T-helper 2 cell treated with Interferon-gamma antibody and Interleukin-4, amounts not matched to agents 100 ng/mL and 5 ng/mL, for 36 hours (primary cell): ENCODE results near the gene TYW1. TPM values are rescaled to one million over a fixed set of nuclear protein-coding genes. Genes with fewer than 3 reads are reported as not detected.
"Not testable (repeated sequence)": the region's sequence is repeated elsewhere in the genome, so short reads cannot be mapped to it uniquely, and the experiment has no call there.

Experiments used
- intact Hi-C: fragments of 100-400 bp; cut with micrococcal nuclease; formaldehyde crosslinking; loops from one replicate; pipeline ENCODE4 v1.15.1; 2023
- total RNA-seq: library from RNA; stranded (reverse); gene quantifications from 2 replicates; pipeline ENCODE4 v1.2.3, GENCODE V29; 2022

TYW1 gene
- total RNA-seq, 1 donor from 2014 or later, result 19.5 TPM

DNA sequence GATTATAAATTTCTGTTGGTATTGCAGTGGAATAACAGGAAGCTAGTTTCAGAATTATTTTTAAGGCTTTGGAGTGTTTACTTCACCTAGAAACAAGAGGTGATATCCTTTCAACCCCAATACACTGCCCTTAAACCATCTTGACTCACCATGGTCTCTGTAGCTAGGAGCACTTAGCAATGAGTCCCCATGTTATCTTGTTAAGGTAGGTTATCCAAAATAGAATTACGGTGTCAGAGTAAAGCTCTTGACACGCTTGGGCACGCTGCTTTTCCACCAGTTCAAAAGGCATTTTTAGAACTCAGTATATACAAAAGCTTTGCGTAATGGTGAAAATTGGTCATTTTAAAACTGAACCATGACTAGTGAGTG lies 46.9 kb downstream of the TYW1 start:
- intact Hi-C loops, result not testable (repeated sequence)

- intact Hi-C loops, result no loop called here
Observed at GRCh38 chr7:67045496-67045995, 48.9 kb downstream of the TYW1 start.

DNA sequence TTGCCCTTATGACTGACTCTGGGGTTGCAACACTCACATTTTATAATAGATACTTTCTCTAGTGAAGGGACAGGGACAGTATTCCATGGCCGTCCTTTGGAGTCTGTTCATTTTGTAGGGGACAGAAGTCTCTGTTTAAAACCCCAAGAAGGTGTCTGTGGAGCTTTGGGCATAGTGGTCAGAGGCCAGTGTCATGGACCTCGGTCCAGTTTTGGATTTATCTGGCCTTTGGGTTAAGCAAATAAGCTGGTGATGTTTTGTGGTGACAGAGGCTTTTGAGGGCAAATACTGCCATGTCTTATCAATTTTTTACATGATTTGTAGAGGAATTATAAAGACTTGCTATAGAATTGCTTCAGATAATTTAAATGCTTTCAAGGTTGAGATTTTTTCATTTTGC lies 50.2 kb downstream of the TYW1 start:
- intact Hi-C loops, result not testable (repeated sequence)

DNA sequence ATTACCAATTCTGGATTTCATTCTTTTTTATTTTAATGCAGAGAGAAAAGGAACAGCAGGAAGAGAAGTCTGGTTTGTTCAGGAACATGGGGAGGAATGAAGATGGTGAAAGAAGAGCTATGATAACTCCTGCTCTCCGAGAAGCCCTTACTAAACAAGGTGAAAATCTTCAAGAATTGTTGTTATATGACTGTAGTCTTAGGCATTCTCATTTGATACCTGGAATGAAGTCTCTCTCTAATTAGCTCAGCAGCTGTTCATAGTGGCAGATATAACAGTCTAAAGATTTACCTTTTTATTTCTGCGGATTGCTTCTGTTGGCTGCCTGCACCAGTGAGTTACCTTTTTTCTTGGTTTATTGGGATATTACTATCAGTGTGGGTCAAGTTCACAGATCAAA lies 53.3 kb downstream of the TYW1 start:
- intact Hi-C loops, result not testable (repeated sequence)

DNA sequence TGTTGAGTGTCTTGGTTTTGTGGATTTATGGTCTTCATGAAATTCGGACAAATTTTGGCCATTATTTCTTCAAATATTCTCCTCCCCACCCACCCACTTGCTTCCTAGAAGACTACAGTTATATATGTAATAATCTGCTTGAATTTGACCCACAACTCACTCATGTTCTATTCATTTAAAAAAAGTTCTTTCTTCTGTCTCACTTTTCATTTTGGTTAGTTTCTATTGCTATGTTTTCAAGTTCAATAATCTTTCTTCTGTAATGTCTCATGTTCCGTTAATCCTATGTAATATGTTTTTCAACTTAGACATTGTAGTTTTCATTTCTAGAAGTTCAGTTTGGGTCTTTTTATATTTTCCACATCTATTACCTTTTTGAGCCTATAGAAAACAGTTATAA lies 55.5 kb downstream of the TYW1 start:
- intact Hi-C loops, result not testable (repeated sequence)

- intact Hi-C loops, result no loop called here
Observed at GRCh38 chr7:67056683-67057082, 60.0 kb downstream of the TYW1 start.

DNA sequence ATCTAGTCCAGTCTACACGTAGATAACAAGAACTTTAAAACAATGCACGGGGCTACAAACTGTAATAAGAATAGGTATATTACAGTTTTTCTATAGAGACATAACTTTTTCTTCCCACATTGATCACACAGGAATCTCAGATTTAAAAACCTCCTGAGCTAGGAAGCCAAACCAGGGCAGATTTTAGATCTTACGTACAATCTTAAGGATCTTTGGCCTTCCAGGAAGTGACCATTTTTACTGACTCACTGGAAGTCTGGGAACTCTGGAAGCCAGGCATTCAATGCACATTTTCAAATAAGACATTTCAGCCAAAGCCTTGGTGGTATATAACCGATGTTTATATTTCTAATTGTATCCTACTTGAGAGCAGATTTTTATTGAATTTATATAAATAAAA lies 64.7 kb downstream of the TYW1 start:
- intact Hi-C loops, result not testable (repeated sequence)

DNA sequence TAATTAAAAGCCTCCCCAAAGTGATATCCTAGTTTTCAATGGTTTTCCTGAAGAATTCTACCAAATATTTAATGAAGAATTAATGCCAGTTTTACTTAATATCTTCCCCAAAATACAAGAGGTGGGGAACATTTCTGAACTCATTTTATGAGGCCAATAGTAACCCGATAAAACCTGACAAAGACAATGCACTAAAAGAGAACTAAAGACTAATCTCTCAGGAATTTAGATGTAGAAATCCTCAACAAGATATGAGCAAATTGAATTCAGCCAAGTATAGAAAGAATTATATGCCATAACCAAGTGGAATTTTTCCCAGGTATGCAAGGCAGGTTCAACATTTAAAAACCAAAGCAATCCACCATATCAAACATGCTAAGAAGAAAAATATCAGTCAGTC lies 66.2 kb downstream of the TYW1 start:
- intact Hi-C loops, result not testable (repeated sequence)

- intact Hi-C loops, result not testable (repeated sequence)
Observed at GRCh38 chr7:67066950-67067622, 70.5 kb downstream of the TYW1 start.

- intact Hi-C loops, result not testable (repeated sequence)
Observed at GRCh38 chr7:67076120-67076519, 79.5 kb downstream of the TYW1 start.

DNA sequence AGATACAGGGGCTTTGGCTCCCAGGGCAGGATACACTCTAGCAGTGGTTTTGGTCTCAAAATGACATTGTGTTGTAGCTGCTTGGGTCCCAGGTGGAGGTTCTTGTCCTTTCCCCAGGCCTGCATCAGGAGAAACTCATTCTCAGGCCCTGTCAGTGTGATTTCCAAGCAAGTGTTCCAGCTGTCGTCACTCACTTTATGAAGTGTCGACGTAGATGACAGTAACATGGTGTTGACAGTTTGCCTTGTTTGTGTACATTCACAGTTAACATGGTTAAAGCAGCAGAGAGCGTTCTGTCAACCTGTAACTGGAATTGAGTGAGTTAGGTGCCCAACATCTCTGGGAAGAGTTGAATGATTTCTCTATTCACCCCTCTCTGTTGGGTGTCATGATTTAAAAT lies 86.2 kb downstream of the TYW1 start:
- intact Hi-C loops, result not testable (repeated sequence)

DNA sequence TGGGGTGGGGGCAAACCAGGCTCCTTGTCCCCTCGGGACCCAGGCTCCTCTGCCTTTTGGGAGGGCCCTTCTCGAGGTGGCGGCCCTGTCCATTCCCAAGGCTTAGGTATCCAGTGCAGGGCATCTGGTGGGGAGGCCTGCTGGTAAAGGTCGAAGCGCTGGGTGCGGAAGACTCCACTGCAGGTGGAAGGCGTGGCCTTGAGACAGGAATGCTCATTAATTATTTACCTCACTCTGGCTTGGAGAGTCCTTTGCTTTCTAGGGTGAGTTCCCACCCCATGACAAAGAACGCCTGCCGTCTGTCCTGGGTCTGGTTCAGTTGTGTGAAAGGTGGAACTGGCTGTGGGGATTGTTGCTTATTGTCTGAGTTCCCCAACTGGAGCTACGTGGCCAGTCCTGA lies 92.6 kb downstream of the TYW1 start:
- intact Hi-C loops, result not testable (repeated sequence)

- intact Hi-C loops, result not testable (repeated sequence)
Observed at GRCh38 chr7:67091053-67091452, 94.4 kb downstream of the TYW1 start.

DNA sequence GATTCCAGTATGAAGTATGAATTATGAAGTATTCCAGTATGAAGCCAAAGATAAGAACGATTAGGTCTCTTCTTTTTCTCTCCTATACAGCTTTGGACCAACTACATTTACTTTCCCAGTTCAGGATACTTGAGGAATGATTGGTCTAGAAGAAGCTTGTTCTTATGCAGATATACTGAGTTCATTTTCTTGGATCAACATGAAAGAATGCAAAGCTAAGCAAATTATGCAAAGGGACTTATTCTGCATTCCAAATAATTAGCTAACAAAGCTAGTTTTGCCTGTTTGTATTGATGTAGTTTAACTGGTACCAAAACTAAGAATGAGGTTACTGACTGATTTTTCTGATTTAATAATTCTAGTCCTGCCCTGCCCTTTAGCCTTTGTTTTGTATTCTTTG lies 101.4 kb downstream of the TYW1 start:
- intact Hi-C loops, result not testable (repeated sequence)

GRCh38 chr7:67099406-67099805 lies 102.8 kb downstream of the TYW1 start:
- intact Hi-C loops, result not testable (repeated sequence)

DNA sequence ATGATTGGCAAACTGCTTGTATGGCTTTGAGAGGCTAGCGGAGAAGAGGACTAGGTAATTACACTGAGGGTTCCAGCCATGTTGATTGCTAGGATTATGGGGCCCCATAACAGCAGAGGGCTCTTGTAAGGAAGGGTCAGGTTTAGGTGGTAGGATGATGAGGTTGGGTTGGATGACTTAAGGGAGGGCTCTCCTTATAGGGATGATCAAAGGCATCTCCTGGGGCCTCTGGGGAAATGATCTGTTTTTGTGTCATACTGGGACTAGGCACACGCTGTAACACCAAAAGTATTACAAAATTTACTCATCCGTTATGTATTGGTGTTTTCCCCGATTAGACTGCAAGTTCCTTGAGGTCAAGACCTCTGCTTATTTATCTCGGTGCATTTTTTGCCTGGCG lies 103.4 kb downstream of the TYW1 start:
- intact Hi-C loops, result not testable (repeated sequence)

DNA sequence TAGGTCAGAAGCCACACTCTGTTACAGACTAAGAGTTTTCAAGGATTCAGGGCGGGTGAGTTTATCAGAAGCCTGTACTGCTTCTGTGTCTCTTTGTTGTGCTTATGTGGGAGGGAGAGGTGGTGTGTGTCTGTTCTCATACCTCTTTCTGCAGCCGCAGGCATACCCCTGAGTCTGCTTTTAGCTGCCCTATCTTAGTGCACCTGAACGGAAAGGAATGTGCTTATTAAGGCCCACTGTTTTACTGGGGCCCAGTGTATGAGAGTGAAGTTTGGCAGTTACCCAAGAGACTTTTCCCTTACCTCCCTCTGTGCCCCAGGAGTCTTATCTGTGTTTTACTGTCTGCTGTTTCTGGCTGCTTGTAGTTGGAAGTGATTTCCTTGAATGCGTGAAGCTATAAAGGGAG lies 104.3 kb downstream of the TYW1 start:
- intact Hi-C loops, result no loop called here

DNA sequence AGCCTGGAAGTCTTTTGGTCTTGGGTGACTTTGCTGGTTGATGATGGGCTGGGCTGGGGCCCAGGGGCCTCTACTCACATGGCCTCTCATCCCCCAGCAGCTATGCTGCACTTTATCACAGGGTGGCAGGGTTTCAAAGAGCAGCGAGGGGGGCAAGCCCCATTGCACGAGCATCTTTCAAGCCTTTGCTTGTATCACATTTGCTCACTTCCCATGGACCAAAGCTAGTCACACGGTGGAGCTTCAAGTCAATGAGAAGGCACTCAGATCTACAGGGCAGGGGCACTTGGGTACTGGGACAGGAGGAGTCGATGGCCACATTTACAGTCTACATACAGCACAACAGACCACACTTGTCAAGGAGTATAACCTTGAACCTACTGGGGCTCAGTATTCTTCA lies 108.3 kb downstream of the TYW1 start:
- intact Hi-C loops, result not testable (repeated sequence)

DNA sequence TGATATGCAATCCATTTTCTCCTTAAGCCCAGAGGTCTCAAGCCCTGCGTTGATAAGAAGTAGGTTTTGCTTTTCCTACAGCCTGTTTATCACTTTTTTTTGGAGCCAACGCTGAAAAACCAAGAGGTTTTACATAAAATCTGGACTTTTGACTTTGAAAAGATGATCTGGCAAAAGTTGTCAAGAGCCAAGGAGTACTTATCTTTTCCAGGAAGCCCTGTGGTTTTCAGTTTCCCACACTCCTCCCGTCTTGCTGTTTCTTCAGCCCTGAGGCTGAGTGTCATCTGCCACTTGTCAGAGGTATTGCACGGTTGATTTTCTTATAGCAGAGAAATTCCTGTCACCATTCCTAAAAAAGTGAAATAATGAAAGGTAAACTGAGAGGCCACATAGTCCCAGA lies 108.7 kb downstream of the TYW1 start:
- intact Hi-C loops, result no loop called here

DNA sequence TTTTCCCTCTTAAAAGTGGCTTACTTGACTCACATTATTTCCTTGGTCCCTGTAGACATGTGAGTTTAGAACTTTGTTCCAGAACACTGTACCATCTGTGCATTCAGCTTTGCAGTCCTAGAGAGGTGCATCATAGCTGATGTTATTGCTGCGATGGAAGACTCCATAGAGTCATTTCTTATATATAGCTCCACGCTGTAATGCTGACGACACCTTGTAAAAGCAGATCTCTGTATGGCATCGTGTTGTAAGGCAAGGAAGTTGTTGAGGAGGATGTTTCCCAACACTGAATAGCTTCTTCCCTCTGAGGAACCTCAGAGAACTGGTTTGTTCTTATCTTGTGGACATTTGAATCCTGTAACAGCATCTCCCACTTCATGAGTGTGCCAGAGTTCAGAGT lies 109.6 kb downstream of the TYW1 start:
- intact Hi-C loops, result not testable (repeated sequence)

- intact Hi-C loops, result not testable (repeated sequence)
Observed at GRCh38 chr7:67111342-67111741, 114.7 kb downstream of the TYW1 start.

DNA sequence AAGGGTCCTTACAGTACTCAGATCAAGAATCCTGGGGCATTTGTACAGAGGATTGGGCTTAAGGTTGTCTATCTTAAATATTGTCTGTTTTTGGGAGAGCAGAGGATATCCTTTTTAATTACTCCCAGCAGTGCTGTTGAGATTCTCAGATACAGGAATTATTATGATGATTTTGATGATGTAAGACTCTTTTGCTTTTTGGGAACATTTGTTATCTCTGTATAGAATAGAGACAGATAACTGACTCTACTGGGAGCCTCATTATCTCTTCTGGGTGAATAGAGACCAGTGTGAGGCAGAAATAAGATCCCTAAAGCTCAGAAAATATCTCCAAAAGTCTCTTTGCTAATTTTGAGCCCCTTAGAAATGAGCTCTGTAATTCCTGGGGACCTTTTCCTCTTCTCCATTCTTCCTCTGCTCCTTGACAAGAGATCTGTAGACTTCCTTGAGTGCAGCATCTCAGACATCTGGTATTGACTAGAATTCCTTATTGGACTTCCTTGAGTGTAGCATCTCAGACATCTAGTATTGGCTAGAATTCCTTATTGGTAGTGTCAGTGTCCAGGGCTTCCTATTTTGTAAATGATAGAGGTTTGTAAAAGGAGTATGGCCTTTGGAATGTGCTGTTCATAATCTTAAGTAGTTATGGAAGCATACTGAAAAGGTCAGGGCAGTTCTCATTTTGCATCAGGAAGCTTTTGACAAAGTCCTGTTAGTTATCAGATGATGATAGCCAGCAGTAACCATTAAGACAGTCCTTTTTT lies 118.0 kb downstream of the TYW1 start:
- intact Hi-C loops, result not testable (repeated sequence)

- intact Hi-C loops, result not testable (repeated sequence)
Observed at GRCh38 chr7:67120491-67120890, 123.9 kb downstream of the TYW1 start.
